OCI-LY3 (cell line): Measurements from ENCODE around the gene PPFIBP2.
A peak's percentile ranks its signal among the peaks of the same experiment; 100 is the strongest.

Experiments used
- H2AFZ ChIP-seq: fragments of 200-600, 300-600 bp; shearing (Covaris generic); 2 replicates; pipeline ENCODE4 v1.6.0; 2014; ENCODE audit warnings: antibody characterized with exemption, low read depth, low read length
- H3K27ac ChIP-seq: fragments of 200-600, 300-600 bp; sonication (generic); 2 replicates; pipeline ENCODE4 v1.5.1; 2014; ENCODE audit warnings: mild to moderate bottlenecking, low read length, moderate library complexity, mixed read lengths
- H3K27me3 ChIP-seq: fragments of 200-600, 300-600 bp; sonication (generic); 2 replicates; pipeline ENCODE4 v1.6.1; 2014; ENCODE audit warnings: low read depth, low read length, mixed read lengths
- H3K36me3 ChIP-seq: fragments of 200-600, 300-600 bp; sonication (generic); replicated peaks from 2 replicates; pipeline ENCODE3; 2014; ENCODE audit warnings: low read depth, low read length, mixed read lengths
- H3K4me1 ChIP-seq: fragments of 300-600, 200-600 bp; sonication (generic); 2 replicates; pipeline ENCODE4 v1.6.1; 2014; ENCODE audit warnings: low read length, mixed read lengths
- H3K4me2 ChIP-seq: fragments of 200-600, 300-600 bp; sonication (generic); 2 replicates; pipeline ENCODE4 v1.6.1; 2014; ENCODE audit warnings: low read length, mixed read lengths
- H3K4me3 ChIP-seq: fragments of 300-600, 200-600 bp; sonication (generic); 2 replicates; pipeline ENCODE4 v1.5.1; 2014; ENCODE audit warnings: antibody characterized with exemption, mild to moderate bottlenecking, low read length, moderate library complexity
- H3K79me2 ChIP-seq: fragments of 300-600, 200-600 bp; shearing (Covaris generic); 2 replicates; pipeline ENCODE4 v1.6.1; 2014; ENCODE audit warnings: mild to moderate bottlenecking, low read length, mixed read lengths
- H3K9ac ChIP-seq: fragments of 300-600, 200-600 bp; shearing (Covaris generic); 2 replicates; pipeline ENCODE4 v1.6.0; 2014; ENCODE audit warnings: mild to moderate bottlenecking, low read length, moderate library complexity
- H3K9me3 ChIP-seq: fragments of 200-600, 300-600 bp; shearing (Covaris generic); 2 replicates; pipeline ENCODE4 v1.6.1; 2014; ENCODE audit warnings: low read length, mixed read lengths; ENCODE audit not compliant: insufficient read depth
- H4K20me1 ChIP-seq: fragments of 200-600, 300-600 bp; sonication (generic); 2 replicates; pipeline ENCODE4 v1.6.1; 2016; ENCODE audit warnings: low read length, mixed read lengths; ENCODE audit not compliant: insufficient read depth
- EZH2phosphoT487 ChIP-seq: fragments of 200-600 bp; shearing (Covaris generic); IDR thresholded peaks from 2 replicates; pipeline ENCODE4 v1.6.1; 2018; ENCODE audit warnings: antibody characterized with exemption, mixed run types, low read depth
- TF ChIP-seq, protein P1 (sequence below): fragments of 200-600, 300-600 bp; sonication (generic); IDR thresholded peaks from 2 replicates; pipeline ENCODE4 v1.5.1; 2014; ENCODE audit warnings: antibody characterized with exemption, low read length, low read depth

Gene PPFIBP2

DNA sequence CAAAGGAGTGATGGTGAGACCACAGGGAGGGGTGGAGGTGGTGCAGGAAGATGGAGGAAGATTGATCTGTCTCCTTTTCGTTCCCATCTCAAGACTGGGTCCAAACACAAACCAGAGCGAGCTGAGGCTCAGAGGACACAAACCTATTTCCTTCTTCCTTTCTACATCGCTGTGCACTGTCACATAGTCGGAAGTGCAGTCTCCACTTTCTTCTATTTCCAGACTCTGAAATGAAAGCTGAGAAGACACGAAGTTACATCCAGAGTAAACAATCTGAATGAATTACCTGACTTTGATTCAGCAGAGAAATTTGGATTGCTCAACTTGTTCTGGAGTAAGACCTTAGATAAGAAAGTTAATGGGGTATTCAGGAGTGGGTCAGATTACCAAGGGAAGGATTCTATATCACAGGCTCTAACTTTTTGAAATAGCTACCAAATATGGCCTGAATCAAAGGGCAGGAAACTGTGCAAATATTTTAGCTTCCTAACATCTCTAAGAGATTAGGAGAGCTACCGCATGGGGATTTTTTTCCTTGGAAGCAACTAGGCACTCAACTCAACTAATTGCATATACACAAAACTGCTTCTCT, 178.1 kb downstream of the PPFIBP2 start:
- TF ChIP-seq, protein P1, sequence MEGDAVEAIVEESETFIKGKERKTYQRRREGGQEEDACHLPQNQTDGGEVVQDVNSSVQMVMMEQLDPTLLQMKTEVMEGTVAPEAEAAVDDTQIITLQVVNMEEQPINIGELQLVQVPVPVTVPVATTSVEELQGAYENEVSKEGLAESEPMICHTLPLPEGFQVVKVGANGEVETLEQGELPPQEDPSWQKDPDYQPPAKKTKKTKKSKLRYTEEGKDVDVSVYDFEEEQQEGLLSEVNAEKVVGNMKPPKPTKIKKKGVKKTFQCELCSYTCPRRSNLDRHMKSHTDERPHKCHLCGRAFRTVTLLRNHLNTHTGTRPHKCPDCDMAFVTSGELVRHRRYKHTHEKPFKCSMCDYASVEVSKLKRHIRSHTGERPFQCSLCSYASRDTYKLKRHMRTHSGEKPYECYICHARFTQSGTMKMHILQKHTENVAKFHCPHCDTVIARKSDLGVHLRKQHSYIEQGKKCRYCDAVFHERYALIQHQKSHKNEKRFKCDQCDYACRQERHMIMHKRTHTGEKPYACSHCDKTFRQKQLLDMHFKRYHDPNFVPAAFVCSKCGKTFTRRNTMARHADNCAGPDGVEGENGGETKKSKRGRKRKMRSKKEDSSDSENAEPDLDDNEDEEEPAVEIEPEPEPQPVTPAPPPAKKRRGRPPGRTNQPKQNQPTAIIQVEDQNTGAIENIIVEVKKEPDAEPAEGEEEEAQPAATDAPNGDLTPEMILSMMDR: no peak
- no peak for TF ChIP-seq EZH2phosphoT487
- no peak overlapping the region for H3K9ac ChIP-seq
- H3K4me3 ChIP-seq: no peak overlapping the region
- H3K4me1 ChIP-seq: peaks cover 61% of the 10 kb centered on the region
- H3K4me2 ChIP-seq: peak overlapping the region; percentile 38; the same call in 1 of the 2 replicates
- no peak overlapping the region for H2AFZ ChIP-seq
- no peaks in the 10 kb centered on the region for H3K79me2 ChIP-seq
- no peaks in the 10 kb centered on the region for H3K9me3 ChIP-seq
- no peak overlapping the region for H3K27ac ChIP-seq
- H4K20me1 ChIP-seq: no peaks in the 10 kb centered on the region
- no peaks in the 10 kb centered on the region; the same call in 1 of the 2 replicates for H3K27me3 ChIP-seq
- no peaks in the 10 kb centered on the region for H3K36me3 ChIP-seq

DNA sequence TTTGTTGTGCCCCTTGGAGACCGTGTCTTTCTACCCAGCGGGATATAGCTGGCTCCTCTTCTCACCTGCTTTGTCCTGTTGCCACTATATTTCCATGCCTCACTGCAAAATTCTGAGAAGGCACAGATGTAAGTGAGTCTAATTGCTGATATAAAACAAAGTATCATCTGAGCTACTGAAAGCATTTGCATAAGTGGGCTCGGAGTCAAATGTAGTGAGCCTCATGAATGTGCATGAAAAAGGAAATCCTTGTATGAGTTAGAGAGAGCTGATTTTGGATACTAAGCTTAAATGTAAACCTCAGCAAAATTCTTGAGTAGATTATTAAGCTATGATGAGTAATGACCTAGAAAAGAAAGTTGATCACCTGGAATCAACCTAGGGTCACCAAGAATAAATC, 178.6 kb downstream of the PPFIBP2 start:
- Histone ChIP-seq H3K9ac (no peak overlapping the region), H3K36me3 (no peaks in the 10 kb centered on the region), H3K4me2 (peak overlapping the region; percentile 38), H3K27me3 (no peaks in the 10 kb centered on the region; the same call in 1 of the 2 replicates), H4K20me1 (no peaks in the 10 kb centered on the region), H3K79me2 (no peaks in the 10 kb centered on the region), H3K27ac (no peak overlapping the region), H2AFZ (no peak overlapping the region), H3K9me3 (no peaks in the 10 kb centered on the region), H3K4me1 (peaks cover 61% of the 10 kb centered on the region), H3K4me3 (no peak overlapping the region)
- no peak for TF ChIP-seq EZH2phosphoT487

DNA sequence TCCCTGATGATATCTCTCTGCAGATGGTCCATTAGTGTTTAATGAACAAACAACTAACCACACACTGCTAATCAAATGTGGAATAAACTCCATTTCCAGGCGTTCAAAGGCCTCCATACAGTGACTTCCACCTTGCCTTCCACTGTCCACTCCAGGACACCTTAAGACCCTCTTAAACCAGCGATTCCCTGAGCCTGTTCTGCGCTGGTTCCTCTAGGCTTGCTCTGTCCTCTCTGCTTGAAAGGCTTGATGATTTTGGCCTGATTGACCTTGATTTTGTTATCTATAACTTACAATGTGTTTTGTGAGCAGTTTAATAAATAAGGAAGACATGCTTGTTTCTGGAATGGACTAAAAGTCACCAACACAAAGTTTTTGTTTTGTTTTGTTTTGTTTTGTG, 180.4 kb downstream of the PPFIBP2 start:
- peaks cover 55% of the 10 kb centered on the region for H3K4me1 ChIP-seq
- 0 out of 2 replicates have a peak overlapping the region, but pooled peaks have one; percentile 6 for H2AFZ ChIP-seq
- H3K27ac ChIP-seq: no peak overlapping the region
- no peaks in the 10 kb centered on the region; the same call in 1 of the 2 replicates for H3K27me3 ChIP-seq
- TF ChIP-seq, protein P1: no peak
- no peak for TF ChIP-seq EZH2phosphoT487
- no peaks in the 10 kb centered on the region for H3K79me2 ChIP-seq
- H3K4me3 ChIP-seq: peak overlapping the region; percentile 62
- H4K20me1 ChIP-seq: no peaks in the 10 kb centered on the region
- no peak overlapping the region for H3K9ac ChIP-seq
- no peaks in the 10 kb centered on the region for H3K9me3 ChIP-seq
- H3K4me2 ChIP-seq: peak overlapping the region; percentile 52
- H3K36me3 ChIP-seq: no peaks in the 10 kb centered on the region

DNA sequence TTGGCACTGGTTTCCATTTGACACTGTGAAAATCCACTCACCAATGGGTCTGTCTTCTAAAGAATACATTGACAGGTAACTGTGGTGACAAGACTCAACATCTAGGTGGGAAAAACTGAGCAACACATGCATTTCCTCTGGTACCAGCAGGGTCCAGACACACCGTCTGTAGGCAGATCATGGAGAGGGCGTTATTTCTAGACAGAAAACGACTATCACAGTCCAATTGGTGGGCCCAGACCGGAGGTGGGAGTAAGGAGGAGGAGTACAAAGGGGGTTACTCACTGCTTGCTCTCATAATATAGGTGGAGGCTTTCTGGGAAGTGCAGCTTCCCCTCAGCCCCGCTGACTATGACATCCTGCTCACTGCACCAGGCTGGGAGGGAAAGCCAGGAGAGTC, 182.6 kb downstream of the PPFIBP2 start:
- Histone ChIP-seq H3K4me2 (no peak overlapping the region), H3K27ac (no peak overlapping the region), H3K9me3 (no peaks in the 10 kb centered on the region), H3K4me3 (no peak overlapping the region), H3K27me3 (no peaks in the 10 kb centered on the region), H3K4me1 (peaks cover 44% of the 10 kb centered on the region), H3K79me2 (no peaks in the 10 kb centered on the region), H4K20me1 (no peaks in the 10 kb centered on the region), H3K36me3 (no peaks in the 10 kb centered on the region), H3K9ac (no peak overlapping the region), H2AFZ (no peak overlapping the region; the same call in 1 of the 2 replicates)
- TF ChIP-seq, protein P1: no peak
- no peak for TF ChIP-seq EZH2phosphoT487
